H9 (cell line): ENCODE results near the gene JUNB. TPM values are rescaled to one million over a fixed set of nuclear protein-coding genes. Genes with fewer than 3 reads are reported as not detected.

ENCODE experiments used
- DNase-seq: peaks from one replicate; pipeline ENCODE4 v3.0.0-alpha.2; 2017
- H2AFZ ChIP-seq: one replicate; pipeline ENCODE4 v1.6.1; 2013; ENCODE audit warnings: mild to moderate bottlenecking, low read length, control low read depth, moderate library complexity
- H2AK5ac ChIP-seq: 2 replicates; pipeline ENCODE4 v1.6.1; 2013; ENCODE audit warnings: low read length, control low read depth, mixed read lengths; ENCODE audit not compliant: insufficient read length
- H2BK120ac ChIP-seq: one replicate; pipeline ENCODE4 v1.6.1; 2013; ENCODE audit warnings: low read depth, mild to moderate bottlenecking, low read length, control low read depth, inconsistent platforms; ENCODE audit not compliant: poor library complexity, severe bottlenecking
- H2BK12ac ChIP-seq: 2 replicates; pipeline ENCODE4 v1.6.1; 2013; ENCODE audit warnings: low read length, control low read depth, mixed read lengths, low read depth; ENCODE audit not compliant: insufficient read length
- H2BK15ac ChIP-seq: 2 replicates; pipeline ENCODE4 v1.6.1; 2013; ENCODE audit warnings: low read depth, low read length, control low read depth
- H2BK20ac ChIP-seq: one replicate; pipeline ENCODE4 v1.6.1; 2013; ENCODE audit warnings: low read depth, mild to moderate bottlenecking, low read length, control low read depth, inconsistent platforms; ENCODE audit not compliant: poor library complexity, severe bottlenecking
- H2BK5ac ChIP-seq: 2 replicates; pipeline ENCODE4 v1.6.1; 2013; ENCODE audit warnings: low read length, control low read depth, mixed read lengths; ENCODE audit not compliant: insufficient read length
- H3K14ac ChIP-seq: 2 replicates; pipeline ENCODE4 v1.6.1; 2013; ENCODE audit warnings: low read length, control low read depth; ENCODE audit not compliant: insufficient read depth
- H3K18ac ChIP-seq: 2 replicates; pipeline ENCODE4 v1.6.1; 2013; ENCODE audit warnings: low read depth, mild to moderate bottlenecking, mixed read lengths, low read length, control low read depth; ENCODE audit not compliant: insufficient read length
- H3K23ac ChIP-seq: 2 replicates; pipeline ENCODE4 v1.6.1; 2013; ENCODE audit warnings: low read length, control low read depth, mixed read lengths, low read depth; ENCODE audit not compliant: insufficient read length
- H3K23me2 ChIP-seq: 2 replicates; pipeline ENCODE4 v1.6.1; 2013; ENCODE audit warnings: low read depth, mild to moderate bottlenecking, mixed read lengths, low read length, control low read depth; ENCODE audit not compliant: insufficient read length, poor library complexity, severe bottlenecking
- H3K27ac ChIP-seq: 2 replicates; pipeline ENCODE4 v1.5.1; 2013; ENCODE audit warnings: low read length, control low read depth, mixed read lengths, low read depth; ENCODE audit not compliant: insufficient read length
- H3K27me3 ChIP-seq: 2 replicates; pipeline ENCODE4 v1.6.1; 2013; ENCODE audit warnings: low read length, control low read depth, inconsistent platforms; ENCODE audit not compliant: insufficient read depth
- H3K4ac ChIP-seq: 2 replicates; pipeline ENCODE4 v1.6.1; 2013; ENCODE audit warnings: low read depth, mild to moderate bottlenecking, control low read depth, inconsistent platforms, low read length, moderate library complexity
- H3K4me1 ChIP-seq: 2 replicates; pipeline ENCODE4 v1.6.1; 2013; ENCODE audit warnings: low read length, control low read depth, inconsistent platforms; ENCODE audit not compliant: insufficient read depth
- H3K4me2 ChIP-seq: 2 replicates; pipeline ENCODE4 v1.6.1; 2013; ENCODE audit warnings: low read length, control low read depth, mixed read lengths; ENCODE audit not compliant: insufficient read length, insufficient read depth
- H3K56ac ChIP-seq: 2 replicates; pipeline ENCODE4 v1.6.1; 2013; ENCODE audit warnings: low read depth, mild to moderate bottlenecking, mixed read lengths, low read length, control low read depth; ENCODE audit not compliant: insufficient read length
- H3K79me1 ChIP-seq: 2 replicates; pipeline ENCODE4 v1.6.1; 2013; ENCODE audit warnings: low read depth, mild to moderate bottlenecking, moderate library complexity, low read length, control low read depth, inconsistent platforms; ENCODE audit not compliant: insufficient read depth, poor library complexity, severe bottlenecking
- H3K79me2 ChIP-seq: 2 replicates; pipeline ENCODE4 v1.6.1; 2013; ENCODE audit warnings: low read length, control low read depth, inconsistent platforms; ENCODE audit not compliant: insufficient read depth
- H3K9ac ChIP-seq: 2 replicates; pipeline ENCODE4 v1.6.1; 2013; ENCODE audit warnings: low read length, control low read depth, mixed read lengths; ENCODE audit not compliant: insufficient read length; ENCODE audit errors: extremely low read depth
- H3K9me3 ChIP-seq: one replicate; pipeline ENCODE4 v1.6.1; 2013; ENCODE audit warnings: low read depth, low read length, inconsistent platforms; ENCODE audit not compliant: control insufficient read depth
- H3T11ph ChIP-seq: one replicate; pipeline ENCODE4 v1.6.1; 2013; ENCODE audit warnings: mild to moderate bottlenecking, low read length, control low read depth, inconsistent platforms
- H4K20me1 ChIP-seq: one replicate; pipeline ENCODE4 v1.6.1; 2013; ENCODE audit not compliant: control insufficient read depth, insufficient read length, insufficient read depth
- H4K5ac ChIP-seq: 2 replicates; pipeline ENCODE4 v1.6.1; 2013; ENCODE audit warnings: low read depth, mild to moderate bottlenecking, mixed read lengths, low read length, control low read depth; ENCODE audit not compliant: insufficient read length
- H4K8ac ChIP-seq: replicated peaks from 2 replicates; pipeline ENCODE4 v1.6.1; 2013; ENCODE audit warnings: low read length, control low read depth, mixed read lengths, low read depth; ENCODE audit not compliant: insufficient read length
- H4K91ac ChIP-seq: 2 replicates; pipeline ENCODE4 v1.6.1; 2013; ENCODE audit warnings: low read depth, mild to moderate bottlenecking, moderate library complexity, mixed read lengths, low read length, control low read depth; ENCODE audit not compliant: insufficient read length
- H3K27ac Mint-ChIP-seq, 3 experiments: 2 replicates in 2 of 3; 3 replicates in 1 of 3; pipeline ENCODE4 v1.8.0; 2020 to 2021; ENCODE audit warnings: mixed read lengths in 3 of 3, mild to moderate bottlenecking in 1 of 3, moderate library complexity in 1 of 3
- H3K27me3 Mint-ChIP-seq: 2 replicates; pipeline ENCODE4 v1.8.0; 2021; ENCODE audit warnings: low read depth, mild to moderate bottlenecking, moderate library complexity, mixed read lengths
- H3K36me3 Mint-ChIP-seq, 3 experiments: 2 replicates in 2 of 3; 3 replicates in 1 of 3; pipeline ENCODE4 v1.8.0; 2020 to 2021; ENCODE audit warnings: low read depth in 3 of 3, mixed read lengths in 3 of 3; ENCODE audit not compliant: insufficient read depth in 1 of 3
- H3K4me1 Mint-ChIP-seq, 2 experiments: 2 replicates each; pipeline ENCODE4 v1.8.0; 2020; ENCODE audit warnings: mixed read lengths in 2 of 2
- H3K4me3 Mint-ChIP-seq, 2 experiments: 2 replicates in 1 of 2; 3 replicates in 1 of 2; pipeline ENCODE4 v1.8.0; 2020 to 2021; ENCODE audit warnings: mild to moderate bottlenecking in 2 of 2, mixed read lengths in 2 of 2, moderate library complexity in 1 of 2
- H3K9me3 Mint-ChIP-seq, 2 experiments: 2 replicates in 1 of 2; 3 replicates in 1 of 2; pipeline ENCODE4 v1.8.0; 2020; ENCODE audit warnings: mild to moderate bottlenecking in 2 of 2, mixed read lengths in 2 of 2, moderate library complexity in 1 of 2
- CTCF ChIP-seq: fragments of 200-600 bp; sonication (generic); conservative IDR thresholded peaks from 3 replicates; pipeline ENCODE4 v1.8.0; 2021; ENCODE audit warnings: antibody characterized with exemption, mild to moderate bottlenecking
- WGBS: extraction: QIAGEN DNeasy Blood & Tissue Kit; methylation state at CpG from one replicate; pipeline ENCODE4 v1.1.7; 2013; ENCODE audit warnings: missing lambda C conversion rate, low lambda C conversion rate, mixed read lengths; ENCODE audit not compliant: insufficient read length; ENCODE audit errors: extremely low coverage; 5-methylcytosine and 5-hydroxymethylcytosine counted together
- total RNA-seq: library from RNA; stranded (reverse); gene quantifications from 2 replicates; pipeline ENCODE4 v1.2.1, GENCODE V29; 2021

JUNB gene
- total RNA-seq, 1 experiment from 2014 or later: 15.9 TPM

- Histone ChIP-seq H2AK5ac (no peak overlapping the region), H3K79me1 (no peaks in the 10 kb centered on the region), H3K4ac (no peak overlapping the region), H3K23me2 (peaks cover 6% of the 10 kb centered on the region), H3K4me1 (no peaks in the 10 kb centered on the region), H3K4me2 (no peak overlapping the region), H3K18ac (no peak overlapping the region), H2BK20ac (no peak overlapping the region), H2BK15ac (no peak overlapping the region), H3K27me3 (no peaks in the 10 kb centered on the region; the same call in 1 of the 2 replicates), H4K5ac (no peak overlapping the region), H4K20me1 (no peaks in the 10 kb centered on the region), H2AFZ (no peak overlapping the region), H2BK120ac (no peak overlapping the region), H3K56ac (no peak overlapping the region), H3T11ph (no peak overlapping the region), H3K14ac (no peak overlapping the region), H3K23ac (no peak overlapping the region), H3K27ac (no peak overlapping the region), H2BK12ac (no peak overlapping the region), H4K8ac (no peak overlapping the region), H4K91ac (no peak overlapping the region), H3K79me2 (no peaks in the 10 kb centered on the region), H3K9me3 (no peaks in the 10 kb centered on the region), H2BK5ac (no peak overlapping the region), H3K9ac (no peak overlapping the region)
- Mint-ChIP-seq H3K27ac (no peak overlapping the region), H3K36me3 (peaks cover 21 to 23% (median 22%) of the 10 kb centered on the region in 3 experiments), H3K9me3 (peaks cover 3 to 5% of the 10 kb centered on the region in 2 experiments; a peak in 3 of 5 replicates), H3K4me3 (peak overlapping the region in 1 of 2 experiments; percentile 6; a peak in 2 of 5 replicates), H3K27me3 (peaks cover 61% of the 10 kb centered on the region), H3K4me1 (peaks cover 18 to 35% of the 10 kb centered on the region in 2 experiments)
- whole genome bisulfite sequencing: no CpG with 5 or more reads among the region's 9 CpGs
- TF ChIP-seq CTCF: no peak
- no peak for DNase-seq
Observed at GRCh38 chr19:12750851-12751250, 40.4 kb upstream of the JUNB start.
